Skeletal muscle cell (primary cell): ENCODE measurements around the gene FBXO17.

Source experiments
- DNase-seq: peaks from one replicate; pipeline ENCODE4 v3.0.0-alpha.2; 2010; ENCODE audit warnings: low read depth
- H3K4me3 ChIP-seq: 2 replicates; pipeline ENCODE4 v1.5.1; 2011; ENCODE audit warnings: low read depth, mild to moderate bottlenecking, control low read depth, low read length, moderate library complexity

Gene FBXO17

GRCh38 chr19:38920602-38921419 is 54.7 kb downstream of the FBXO17 start:
- no peak overlapping the region for H3K4me3 ChIP-seq
- no peak for DNase-seq

- no peak overlapping the region for H3K4me3 ChIP-seq
- no peak for DNase-seq
Observed at GRCh38 chr19:38919837-38920601, 55.5 kb downstream of the FBXO17 start.

GRCh38 chr19:38918526-38918925 is 57.0 kb downstream of the FBXO17 start:
- no peak for DNase-seq
- H3K4me3 ChIP-seq, result no peak overlapping the region

- H3K4me3 ChIP-seq, result no peak overlapping the region
- no peak for DNase-seq
Observed at GRCh38 chr19:38917921-38918491, 57.5 kb downstream of the FBXO17 start.

GRCh38 chr19:38917516-38917915 is 58.0 kb downstream of the FBXO17 start:
- DNase-seq, result no peak
- no peak overlapping the region for H3K4me3 ChIP-seq

- H3K4me3 ChIP-seq, result no peak overlapping the region
- no peak for DNase-seq
Observed at GRCh38 chr19:38915329-38916321, 59.9 kb downstream of the FBXO17 start.

- DNase-seq, result no peak
- H3K4me3 ChIP-seq, result no peak overlapping the region
Observed at GRCh38 chr19:38913958-38914357, 61.6 kb downstream of the FBXO17 start.

- DNase-seq, result no peak
- no peak overlapping the region for H3K4me3 ChIP-seq
Observed at GRCh38 chr19:38912600-38913514, 62.7 kb downstream of the FBXO17 start.

GRCh38 chr19:38911388-38912001 is 64.0 kb downstream of the FBXO17 start:
- no peak overlapping the region for H3K4me3 ChIP-seq
- no peak for DNase-seq

GRCh38 chr19:38910488-38910887 is 65.1 kb downstream of the FBXO17 start:
- DNase-seq, result no peak
- H3K4me3 ChIP-seq, result no peak overlapping the region

GRCh38 chr19:38908911-38909310 is 66.6 kb downstream of the FBXO17 start:
- no peak overlapping the region for H3K4me3 ChIP-seq
- DNase-seq, result no peak

- DNase-seq, result no peak
- no peak overlapping the region for H3K4me3 ChIP-seq
Observed at GRCh38 chr19:38907670-38908069, 67.9 kb downstream of the FBXO17 start.

GRCh38 chr19:38907227-38907626 is 68.3 kb downstream of the FBXO17 start:
- DNase-seq, result no peak

GRCh38 chr19:38905620-38906019 is 69.9 kb downstream of the FBXO17 start:
- no peak for DNase-seq
- no peak overlapping the region for H3K4me3 ChIP-seq

More at GRCh38 chr19:38907227-38907626, 68.3 kb downstream of the FBXO17 start:
- H3K4me3 ChIP-seq, result no peak overlapping the region

- no peak for DNase-seq
- H3K4me3 ChIP-seq, result no peak overlapping the region
Observed at GRCh38 chr19:38904581-38905539, 70.7 kb downstream of the FBXO17 start.

- DNase-seq, result no peak
- no peak overlapping the region for H3K4me3 ChIP-seq
Observed at GRCh38 chr19:38901683-38902082, 73.9 kb downstream of the FBXO17 start.

GRCh38 chr19:38900743-38901190 is 74.8 kb downstream of the FBXO17 start:
- H3K4me3 ChIP-seq, result peak overlapping the region; percentile 92
- no peak for DNase-seq
